Measurements from ENCODE around the gene DENND4A. TPM values are rescaled to one million over a fixed set of nuclear protein-coding genes. Genes with fewer than 3 reads are reported as not detected.
"Not testable (repeated sequence)": the region's sequence is repeated elsewhere in the genome, so short reads cannot be mapped to it uniquely, and the experiment has no call there.

The DENND4A gene
- total RNA-seq, 3 donors from 2014 or later = 25.3 to 59.0 (median 48.2) TPM

DNA sequence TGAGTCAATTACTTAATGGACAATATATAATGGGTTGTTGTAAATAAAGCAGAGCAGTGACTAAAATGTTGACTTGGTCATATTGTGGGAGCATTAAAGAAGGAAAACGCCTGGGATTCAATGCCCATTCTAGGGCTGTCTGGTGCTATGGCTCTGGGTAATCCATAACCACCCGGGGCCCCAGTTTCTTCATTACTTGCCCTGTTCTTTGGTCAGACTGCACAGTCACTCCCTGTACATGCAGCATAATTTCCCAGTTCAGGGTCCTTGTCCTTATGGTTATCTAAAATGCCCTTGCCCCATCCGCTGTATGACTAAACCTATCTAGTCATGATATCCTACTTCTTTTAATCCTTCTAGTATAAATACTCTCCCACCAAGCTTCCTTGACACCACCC lies 27.5 kb upstream of the DENND4A start:
- no peak for TF ChIP-seq POLR2AphosphoS5 (IDR thresholded peaks at IDR 0.05)
- TF ChIP-seq POLR2A (IDR thresholded peaks at IDR 0.05) = no peak
- TF ChIP-seq, protein P1, sequence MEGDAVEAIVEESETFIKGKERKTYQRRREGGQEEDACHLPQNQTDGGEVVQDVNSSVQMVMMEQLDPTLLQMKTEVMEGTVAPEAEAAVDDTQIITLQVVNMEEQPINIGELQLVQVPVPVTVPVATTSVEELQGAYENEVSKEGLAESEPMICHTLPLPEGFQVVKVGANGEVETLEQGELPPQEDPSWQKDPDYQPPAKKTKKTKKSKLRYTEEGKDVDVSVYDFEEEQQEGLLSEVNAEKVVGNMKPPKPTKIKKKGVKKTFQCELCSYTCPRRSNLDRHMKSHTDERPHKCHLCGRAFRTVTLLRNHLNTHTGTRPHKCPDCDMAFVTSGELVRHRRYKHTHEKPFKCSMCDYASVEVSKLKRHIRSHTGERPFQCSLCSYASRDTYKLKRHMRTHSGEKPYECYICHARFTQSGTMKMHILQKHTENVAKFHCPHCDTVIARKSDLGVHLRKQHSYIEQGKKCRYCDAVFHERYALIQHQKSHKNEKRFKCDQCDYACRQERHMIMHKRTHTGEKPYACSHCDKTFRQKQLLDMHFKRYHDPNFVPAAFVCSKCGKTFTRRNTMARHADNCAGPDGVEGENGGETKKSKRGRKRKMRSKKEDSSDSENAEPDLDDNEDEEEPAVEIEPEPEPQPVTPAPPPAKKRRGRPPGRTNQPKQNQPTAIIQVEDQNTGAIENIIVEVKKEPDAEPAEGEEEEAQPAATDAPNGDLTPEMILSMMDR (IDR thresholded peaks at IDR 0.05) = no peak
- Histone ChIP-seq H3K27me3 (no peaks in the 10 kb centered on the region), H3K9me3 (no peaks in the 10 kb centered on the region), H3K4me3 (no peak overlapping the region), H3K36me3 (no peaks in the 10 kb centered on the region), H3K4me1 (no peaks in the 10 kb centered on the region), H3K27ac (no peak overlapping the region)
- intact Hi-C loops (cut with DNase I; ENCODE audit: low total_unique reads) = no loop called here
- DNase-seq (ENCODE audit: low spot score in 2 of 2) = no peak

DNA sequence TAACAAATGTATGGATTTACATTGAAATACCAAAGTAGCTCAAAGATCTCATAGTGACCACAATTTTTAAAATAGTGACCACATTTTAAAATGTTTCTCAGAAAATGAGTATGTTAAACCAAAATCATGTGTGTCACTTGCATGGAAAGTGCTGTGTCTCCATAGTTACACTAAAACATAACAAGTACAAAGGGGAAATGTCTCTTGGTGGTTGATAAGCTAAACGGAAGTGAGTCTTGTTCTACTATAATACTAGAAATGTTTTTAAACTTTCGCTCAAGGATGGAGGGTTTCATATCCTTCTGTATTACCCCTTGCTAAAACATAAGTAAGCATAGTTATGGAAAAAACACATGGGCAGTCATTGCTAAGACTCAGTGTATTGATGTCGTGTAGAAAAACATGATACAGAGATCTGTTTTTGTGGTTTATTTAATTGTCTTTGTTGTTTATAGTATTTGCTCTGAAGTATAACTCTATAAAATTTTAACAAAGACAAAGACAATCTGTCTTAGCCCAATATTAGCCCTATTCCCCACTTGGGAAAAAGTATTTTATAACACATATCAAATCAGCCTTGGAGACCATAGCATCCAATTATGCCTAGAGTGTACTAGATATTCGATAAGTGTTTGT lies 27.0 kb upstream of the DENND4A start:
- Histone ChIP-seq H3K36me3 (no peaks in the 10 kb centered on the region), H3K4me3 (no peak overlapping the region), H3K27ac (peak overlapping the region in 1 of 2 donors; percentile 21), H3K4me1 (no peaks in the 10 kb centered on the region), H3K27me3 (no peaks in the 10 kb centered on the region), H3K9me3 (no peaks in the 10 kb centered on the region)
- intact Hi-C loops (cut with DNase I; ENCODE audit: low total_unique reads) = no loop called here
- no peak for DNase-seq (ENCODE audit: low spot score in 2 of 2)
- no peak for TF ChIP-seq POLR2AphosphoS5 (IDR thresholded peaks at IDR 0.05)
- TF ChIP-seq, protein P1 (IDR thresholded peaks at IDR 0.05) = no peak
- TF ChIP-seq POLR2A (IDR thresholded peaks at IDR 0.05) = no peak

DNA sequence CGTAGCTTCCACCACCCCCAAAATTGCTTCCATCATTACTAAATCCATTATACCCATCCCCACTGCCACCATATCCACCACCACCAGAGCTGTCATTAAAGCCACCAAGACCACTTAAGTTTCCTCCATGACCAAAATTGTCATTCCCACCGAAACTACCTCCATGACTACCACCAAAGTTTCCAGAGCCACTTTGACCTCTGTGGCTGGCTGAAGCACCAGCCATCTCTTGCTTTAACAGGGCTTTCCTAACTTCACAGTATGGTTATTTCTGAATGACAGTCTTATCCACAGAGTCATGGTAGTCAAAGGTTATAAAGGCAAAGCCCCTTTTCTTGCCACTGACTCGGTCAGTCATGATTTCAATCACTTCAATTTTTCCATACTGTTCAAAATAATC lies 24.3 kb upstream of the DENND4A start:
- no peaks in the 10 kb centered on the region for H3K27me3 ChIP-seq
- DNase-seq (ENCODE audit: low spot score in 2 of 2) = no peak
- TF ChIP-seq POLR2A (IDR thresholded peaks at IDR 0.05) = no peak
- TF ChIP-seq, protein P1 (IDR thresholded peaks at IDR 0.05) = no peak
- TF ChIP-seq POLR2AphosphoS5 (IDR thresholded peaks at IDR 0.05) = no peak
- H3K4me1 ChIP-seq = no peaks in the 10 kb centered on the region
- intact Hi-C loops (cut with DNase I; ENCODE audit: low total_unique reads) = no loop called here
- peaks cover 0 to 5% of the 10 kb centered on the region in 2 donors for H3K9me3 ChIP-seq
- no peaks in the 10 kb centered on the region for H3K36me3 ChIP-seq
- no peak overlapping the region for H3K4me3 ChIP-seq
- no peak overlapping the region for H3K27ac ChIP-seq

DNA sequence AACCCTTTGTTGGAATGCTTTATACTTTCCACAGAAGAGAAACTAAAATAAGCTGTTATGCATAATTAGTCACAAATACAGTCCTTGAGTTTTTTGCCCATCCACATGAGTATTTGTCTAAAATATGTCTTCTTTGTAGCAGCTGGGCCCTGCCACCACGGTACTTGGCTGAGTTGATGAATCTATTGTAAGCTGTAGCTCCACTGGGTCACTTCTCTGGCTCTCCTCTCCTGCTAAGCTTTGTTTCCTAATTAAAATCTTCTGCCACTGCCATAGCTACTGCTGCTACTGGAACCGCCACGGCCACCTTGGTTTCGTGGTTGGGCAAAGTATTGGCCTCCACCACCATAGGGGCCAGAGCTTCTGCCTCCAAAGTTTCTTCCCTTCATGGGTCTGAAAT lies 23.9 kb upstream of the DENND4A start:
- H3K36me3 ChIP-seq; H3K4me3 ChIP-seq; H3K4me1 ChIP-seq; H3K27me3 ChIP-seq; H3K9me3 ChIP-seq; H3K27ac ChIP-seq; intact Hi-C loops (cut with DNase I; ENCODE audit: low total_unique reads); DNase-seq (ENCODE audit: low spot score in 2 of 2): not testable (repeated sequence)

DNA sequence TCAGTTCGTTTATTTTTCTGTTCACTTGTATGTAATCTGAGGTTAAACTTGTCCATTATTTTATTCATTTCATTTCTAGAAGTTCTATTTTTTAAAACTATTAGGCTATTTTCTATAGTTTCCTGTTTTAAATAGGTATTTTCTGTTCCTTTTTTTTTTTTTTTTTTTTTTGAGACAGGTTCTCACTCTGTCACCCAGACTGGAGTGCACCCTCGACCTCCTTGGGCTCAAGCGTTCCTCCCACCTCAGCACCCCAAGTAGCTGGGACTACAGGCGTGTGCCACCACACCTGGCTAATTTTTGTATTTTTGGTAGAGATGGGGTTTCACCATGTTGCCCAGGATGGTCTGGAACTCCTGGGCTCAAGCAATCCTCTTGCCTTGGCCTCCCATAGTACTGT lies 22.2 kb upstream of the DENND4A start:
- H3K36me3 ChIP-seq; H3K9me3 ChIP-seq; H3K4me1 ChIP-seq; DNase-seq (ENCODE audit: low spot score in 2 of 2); H3K27ac ChIP-seq; H3K4me3 ChIP-seq; H3K27me3 ChIP-seq; intact Hi-C loops (cut with DNase I; ENCODE audit: low total_unique reads): not testable (repeated sequence)

DNA sequence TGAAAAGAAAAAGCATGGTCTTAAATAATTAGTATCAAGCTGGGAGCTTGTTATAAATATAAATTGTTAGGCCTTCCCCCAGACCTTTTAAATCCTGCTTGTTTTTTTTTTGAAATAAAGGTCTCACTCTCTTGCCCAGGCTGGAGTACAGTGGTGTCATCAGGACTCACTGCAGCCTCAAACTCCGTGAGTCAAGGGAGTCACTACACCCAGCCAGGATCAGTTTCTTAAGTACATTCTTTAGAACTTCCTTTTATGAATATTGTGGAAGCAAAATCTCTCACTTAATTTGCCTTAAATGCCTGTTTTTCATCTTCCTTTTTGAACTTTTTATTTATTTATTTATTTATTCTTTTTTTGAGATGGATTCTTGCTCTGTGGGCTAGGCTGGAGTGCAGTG lies 20.8 kb upstream of the DENND4A start:
- DNase-seq (ENCODE audit: low spot score in 2 of 2) = no peak
- intact Hi-C loops (cut with DNase I; ENCODE audit: low total_unique reads) = no loop called here
- TF ChIP-seq, protein P1 (IDR thresholded peaks at IDR 0.05) = no peak
- TF ChIP-seq POLR2A (IDR thresholded peaks at IDR 0.05) (no peak), POLR2AphosphoS5 (IDR thresholded peaks at IDR 0.05) (no peak)
- Histone ChIP-seq H3K4me3 (no peak overlapping the region), H3K9me3 (peaks cover 0 to 5% of the 10 kb centered on the region in 2 donors), H3K27me3 (no peaks in the 10 kb centered on the region), H3K4me1 (no peaks in the 10 kb centered on the region), H3K36me3 (no peaks in the 10 kb centered on the region), H3K27ac (no peak overlapping the region)
